Common myeloid progenitor, CD34-positive (primary cell): ENCODE measurements around the gene RAF1.

Experiments
- CTCF ChIA-PET: fragments of 350-600 bp; sonication (Branson Sonifier 250); formaldehyde crosslinking; loops from one replicate; lab custom pipeline; 2021; ENCODE audit warnings: antibody characterized with exemption; lab: Charles Lee
- POLR2A ChIA-PET: fragments of 350-600 bp; sonication (Branson Sonifier 250); formaldehyde crosslinking; loops from one replicate; lab custom pipeline; 2021; ENCODE audit warnings: antibody characterized with exemption; lab: Charles Lee
- DNase-seq, 3 donors: peaks; one replicate each; pipeline versions ENCODE4 v3.0.0 to v3.0.0-alpha.2; 2013
- H3K27ac ChIP-seq, 2 experiments: 1 replicate in 1 of 2; 2 replicates in 1 of 2; pipeline ENCODE4 v1.7.0; 2013; ENCODE audit warnings: inconsistent platforms in 2 of 2, low read length in 2 of 2, mild to moderate bottlenecking in 2 of 2, low read depth in 1 of 2, moderate library complexity in 1 of 2; ENCODE audit not compliant: severe bottlenecking in 2 of 2, insufficient read depth in 1 of 2, poor library complexity in 1 of 2
- H3K27me3 ChIP-seq, 5 experiments: replicated peaks in 2 of 5; 1 replicate in 3 of 5; 2 replicates in 2 of 5; pipeline versions ENCODE4 v1.6.1 to v1.7.0; 2013; ENCODE audit warnings: low read length in 4 of 5, mild to moderate bottlenecking in 2 of 5, moderate library complexity in 2 of 5, inconsistent platforms in 1 of 5; ENCODE audit not compliant: insufficient read depth in 5 of 5, control insufficient read depth in 4 of 5
- H3K36me3 ChIP-seq, 4 experiments: 1 replicate in 2 of 4; 2 replicates in 2 of 4; pipeline versions ENCODE4 v1.6.1 to v1.7.0; 2013; ENCODE audit warnings: low read length in 3 of 4, control low read depth in 1 of 4, mild to moderate bottlenecking in 1 of 4; ENCODE audit not compliant: control insufficient read depth in 4 of 4, insufficient read depth in 4 of 4
- H3K4me1 ChIP-seq, 4 experiments: 1 replicate in 3 of 4; 2 replicates in 1 of 4; pipeline versions ENCODE4 v1.6.1 to v1.7.1; 2013; ENCODE audit warnings: low read length in 3 of 4, mild to moderate bottlenecking in 3 of 4, control low read depth in 1 of 4, inconsistent platforms in 1 of 4, moderate library complexity in 1 of 4; ENCODE audit not compliant: control insufficient read depth in 4 of 4, insufficient read depth in 4 of 4; ENCODE audit errors: control extremely low read depth in 1 of 4
- H3K4me3 ChIP-seq, 7 experiments: 1 replicate in 4 of 7; 2 replicates in 3 of 7; pipeline versions ENCODE4 v1.5.1 to v1.7.0; 2013; ENCODE audit warnings: mild to moderate bottlenecking in 7 of 7, low read length in 6 of 7, moderate library complexity in 6 of 7, inconsistent platforms in 2 of 7, low read depth in 2 of 7, control low read depth in 1 of 7; ENCODE audit not compliant: insufficient read depth in 4 of 7, control insufficient read depth in 1 of 7; ENCODE audit errors: extremely low read depth in 1 of 7
- H3K9me3 ChIP-seq, 5 experiments: 1 replicate in 4 of 5; 2 replicates in 1 of 5; pipeline versions ENCODE4 v1.6.1 to v1.7.1; 2013; ENCODE audit warnings: low read length in 4 of 5, mild to moderate bottlenecking in 2 of 5, inconsistent platforms in 1 of 5, low read depth in 1 of 5, moderate library complexity in 1 of 5; ENCODE audit not compliant: control insufficient read depth in 4 of 5, insufficient read depth in 2 of 5; ENCODE audit errors: control extremely low read depth in 1 of 5
- WGBS: methylation state at CpG from one replicate; pipeline ENCODE4 v1.1.5; 2013; ENCODE audit not compliant: insufficient coverage; 5-methylcytosine and 5-hydroxymethylcytosine counted together

RAF1 gene

GRCh38 chr3:12559520-12559919 lies 104.4 kb downstream of the RAF1 start:
- CTCF ChIA-PET: interaction anchor here (1.1 to 2.2 kb wide), 2 partner anchors 17 to 435 kb away, joined by 3 to 7 read pairs; no protein-coding TSS in a partner anchor
- no peak for DNase-seq
- Histone ChIP-seq H3K27me3 (peaks cover 0 to 8% (median 0%) of the 10 kb centered on the region in 5 experiments), H3K4me1 (peaks cover 5 to 36% (median 17%) of the 10 kb centered on the region in 4 experiments), H3K36me3 (no peaks in the 10 kb centered on the region), H3K27ac (no peak overlapping the region), H3K9me3 (no peaks in the 10 kb centered on the region), H3K4me3 (no peak overlapping the region)
- WGBS: 100% methylated on average over 3 of the region's 3 CpGs
- POLR2A ChIA-PET: interaction anchor here (0.7 kb wide), 1 partner anchor 220 kb away, joined by 3 read pairs; no protein-coding TSS in a partner anchor

GRCh38 chr3:12558706-12559105 lies 105.2 kb downstream of the RAF1 start:
- peaks cover 0 to 16% (median 0%) of the 10 kb centered on the region in 5 experiments for H3K27me3 ChIP-seq
- 100% methylated on average over 4 of the region's 4 CpGs for WGBS
- ChIA-PET CTCF (interaction anchor here (1.1 to 2.2 kb wide), 2 partner anchors 17 to 436 kb away, joined by 3 to 7 read pairs; no protein-coding TSS in a partner anchor), POLR2A (interaction anchor here (0.7 kb wide), 1 partner anchor 221 kb away, joined by 3 read pairs; no protein-coding TSS in a partner anchor)
- no peak for DNase-seq
- H3K4me3 ChIP-seq: peak overlapping the region in 2 of 7 experiments; percentile 26 to 91
- no peaks in the 10 kb centered on the region for H3K36me3 ChIP-seq
- H3K9me3 ChIP-seq: no peaks in the 10 kb centered on the region
- H3K27ac ChIP-seq: no peak overlapping the region
- H3K4me1 ChIP-seq: peaks cover 5 to 41% (median 20%) of the 10 kb centered on the region in 4 experiments

- H3K9me3 ChIP-seq: no peaks in the 10 kb centered on the region
- CTCF ChIA-PET: no interaction called here
- H3K36me3 ChIP-seq: no peaks in the 10 kb centered on the region
- H3K4me3 ChIP-seq: peak overlapping the region; percentile 81 to 98 (median 91)
- peaks cover 0 to 25% (median 0%) of the 10 kb centered on the region in 5 experiments for H3K27me3 ChIP-seq
- POLR2A ChIA-PET: no interaction called here
- peaks cover 5 to 43% (median 22%) of the 10 kb centered on the region in 4 experiments for H3K4me1 ChIP-seq
- WGBS: 0% methylated on average over 12 of the region's 18 CpGs
- peak overlapping the region; percentile 78 to 91 for H3K27ac ChIP-seq
- DNase-seq: no peak
Observed at GRCh38 chr3:12557473-12558100, 106.3 kb downstream of the RAF1 start.

GRCh38 chr3:12556690-12557472 lies 107.0 kb downstream of the RAF1 start, which contains the start of gene MKRN2:
Gene MKRN2, plus strand, starts transcription at chr3:12557087. Its CDS starts 64 bp downstream, at chr3:12557151.
- under 1% methylated on average over 74 of the region's 77 CpGs for WGBS
- peak within 1 kb of the TSS; percentile 81 to 98 (median 91) for H3K4me3 ChIP-seq
- H3K9me3 ChIP-seq: no peaks in the 10 kb centered on the region
- ChIA-PET POLR2A (no interaction called here), CTCF (interaction anchor here (1.3 kb wide), 1 partner anchor 15 kb away, joined by 4 read pairs; no protein-coding TSS in a partner anchor)
- peaks cover 0 to 27% (median 0%) of the 10 kb centered on the region in 5 experiments for H3K27me3 ChIP-seq
- no peaks in the 10 kb centered on the region for H3K36me3 ChIP-seq
- H3K27ac ChIP-seq: peak within 1 kb of the TSS; percentile 78 to 91
- peak; percentile 87 to 93 (median 92) for DNase-seq
- H3K4me1 ChIP-seq: peaks cover 5 to 43% (median 22%) of the 10 kb centered on the region in 4 experiments

- whole genome bisulfite sequencing: 0% methylated on average over 4 of the region's 8 CpGs
- H3K27ac ChIP-seq: peak overlapping the region in 1 of 2 experiments; percentile 91
- CTCF ChIA-PET: interaction anchor here (1.3 kb wide), 1 partner anchor 14 kb away, joined by 4 read pairs; no protein-coding TSS in a partner anchor
Observed at GRCh38 chr3:12556314-12556689, 107.6 kb downstream of the RAF1 start.

GRCh38 chr3:12553921-12554391 lies 110.0 kb downstream of the RAF1 start:
- peak; percentile 20 to 52 (median 42) for DNase-seq

More at GRCh38 chr3:12556314-12556689, 107.6 kb downstream of the RAF1 start:
- H3K4me3 ChIP-seq: peak overlapping the region; percentile 81 to 98 (median 91)
- peaks cover 5 to 43% (median 22%) of the 10 kb centered on the region in 4 experiments for H3K4me1 ChIP-seq
- no peaks in the 10 kb centered on the region for H3K36me3 ChIP-seq
- H3K27me3 ChIP-seq: peaks cover 0 to 30% (median 0%) of the 10 kb centered on the region in 5 experiments
- no peaks in the 10 kb centered on the region for H3K9me3 ChIP-seq
- POLR2A ChIA-PET: no interaction called here
- DNase-seq: peak in 2 of 3 donors; percentile 44 to 47

More at GRCh38 chr3:12553921-12554391, 110.0 kb downstream of the RAF1 start:
- peaks cover 0 to 31% (median 2%) of the 10 kb centered on the region in 5 experiments for H3K27me3 ChIP-seq
- H3K27ac ChIP-seq: peak overlapping the region in 1 of 2 experiments; percentile 58
- POLR2A ChIA-PET: interaction anchor here (0.9 kb wide), 1 partner anchor 16 kb away, joined by 3 read pairs; no protein-coding TSS in a partner anchor
- H3K4me1 ChIP-seq: peaks cover 5 to 31% (median 20%) of the 10 kb centered on the region in 4 experiments
- WGBS: 3% methylated on average over 20 of the region's 26 CpGs
- H3K36me3 ChIP-seq: no peaks in the 10 kb centered on the region
- CTCF ChIA-PET: interaction anchor here (0.7 kb wide), 1 partner anchor 153 kb away, joined by 3 read pairs; no protein-coding TSS in a partner anchor
- peak overlapping the region; percentile 50 to 89 (median 79) for H3K4me3 ChIP-seq
- no peaks in the 10 kb centered on the region for H3K9me3 ChIP-seq
